SH-SY5Y (cell line): Measurements from ENCODE around the gene SMC4.

Source experiments
- GATA2 ChIP-seq: IDR thresholded peaks from 2 replicates; pipeline ENCODE4 v1.6.1; 2011; ENCODE audit warnings: mild to moderate bottlenecking, low read depth, low read length
- GATA3 ChIP-seq: IDR thresholded peaks from 2 replicates; pipeline ENCODE4 v1.6.1; 2011; ENCODE audit warnings: low read depth, mild to moderate bottlenecking, low read length, moderate library complexity

Gene SMC4

DNA sequence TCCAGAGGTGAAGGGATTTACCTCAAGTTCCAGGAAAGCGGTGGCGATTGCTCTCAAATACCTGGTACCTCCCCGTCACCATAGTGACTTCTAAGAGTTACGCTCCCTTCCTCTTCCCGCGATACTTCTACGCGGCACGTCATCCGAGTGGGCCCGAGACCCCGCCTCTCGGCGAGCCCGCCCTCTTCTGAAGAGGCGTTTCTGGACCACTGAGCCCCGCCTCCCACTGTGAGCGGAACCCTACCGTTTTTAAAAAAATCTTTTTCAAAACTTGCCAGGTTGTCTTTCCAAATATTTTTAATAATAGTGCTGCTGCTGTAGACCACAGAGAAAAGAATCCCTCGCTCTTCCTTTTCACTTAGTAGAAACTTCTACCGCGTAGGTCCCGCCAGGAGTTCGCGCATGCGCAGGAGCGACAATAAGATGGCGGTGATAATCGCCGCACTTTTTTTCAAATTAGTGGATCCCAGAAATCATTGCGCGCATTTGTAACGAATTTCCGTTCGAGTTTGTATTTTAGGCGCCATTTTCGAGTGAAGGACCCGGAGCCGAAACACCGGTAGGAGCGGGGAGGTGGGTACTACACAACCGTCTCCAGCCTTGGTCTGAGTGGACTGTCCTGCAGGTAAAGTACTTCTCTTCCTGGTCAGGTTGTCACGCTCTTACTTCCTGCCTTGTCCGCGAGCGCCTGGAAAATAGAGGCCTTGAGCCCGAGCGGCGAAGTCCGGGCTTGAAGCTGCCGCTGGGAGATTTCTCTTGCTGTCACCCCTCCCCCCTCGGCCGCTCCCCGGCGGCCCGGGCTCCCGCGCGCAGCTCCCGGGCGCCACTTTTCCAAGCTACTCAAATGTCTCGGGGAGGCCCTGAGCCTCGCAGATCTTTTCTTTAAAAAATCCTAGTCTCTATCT is at the start of gene SMC4, which contains the start of gene IFT80:
Gene SMC4 (plus strand): TSS at position 526 of the 905 bp plus-strand sequence. CDS start 1,177 bp downstream, outside the sequence.
Gene IFT80 (minus strand): TSS at position 101 of the 905 bp plus-strand sequence. CDS start 14,625 bp downstream, outside the sequence.
- no peak for TF ChIP-seq GATA3
- TF ChIP-seq GATA2: peak; percentile 83

DNA sequence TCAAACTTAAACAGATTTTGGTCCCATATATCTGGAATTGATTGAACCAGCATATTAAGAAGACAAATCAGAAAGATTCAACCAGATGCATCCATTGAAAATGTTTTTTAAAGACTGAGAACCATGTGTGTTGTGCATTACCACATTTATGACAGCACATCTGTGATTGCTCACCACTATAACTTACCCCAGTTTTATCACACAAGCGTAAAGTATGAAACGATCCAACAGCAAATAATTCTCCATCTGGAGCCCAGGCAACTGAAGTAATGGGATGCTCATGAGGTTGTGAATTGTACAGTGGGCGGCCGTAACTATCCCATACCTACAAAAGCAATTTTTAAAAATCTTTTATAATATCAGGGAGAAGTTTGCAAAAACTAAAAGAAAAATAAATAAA is 43.6 kb upstream of the SMC4 start:
- no peak for TF ChIP-seq GATA2
- TF ChIP-seq GATA3: no peak

DNA sequence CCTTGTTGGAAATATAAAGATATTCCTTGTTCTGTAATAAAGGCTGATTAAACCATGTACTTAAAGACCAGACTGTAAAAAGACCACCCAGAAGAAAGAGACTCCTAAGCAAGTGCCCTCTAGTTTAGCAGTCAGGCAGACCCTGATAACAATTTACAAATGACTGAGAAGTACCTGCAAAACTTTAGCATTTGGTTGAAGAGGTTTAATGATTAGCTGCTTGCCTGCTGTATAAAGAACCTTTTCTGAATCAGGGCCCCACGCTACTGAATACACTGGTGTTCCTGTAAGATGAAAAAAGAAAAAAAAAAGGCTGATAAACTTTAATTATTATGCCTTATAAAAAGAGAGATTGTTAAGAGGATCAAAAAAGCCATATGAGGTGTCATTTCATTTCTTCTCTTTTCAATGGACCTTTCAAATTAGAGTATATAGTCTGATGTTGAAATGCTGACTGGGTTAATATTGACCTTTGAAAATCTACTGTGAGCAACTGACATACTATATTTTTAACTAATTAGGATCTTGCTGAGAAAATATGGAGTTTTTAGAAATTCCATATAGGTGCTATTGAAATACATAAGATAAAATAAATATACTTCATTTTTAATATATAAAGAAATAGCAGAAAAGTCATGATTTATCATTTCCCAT is 33.5 kb upstream of the SMC4 start:
- TF ChIP-seq GATA3 (no peak), GATA2 (no peak)

DNA sequence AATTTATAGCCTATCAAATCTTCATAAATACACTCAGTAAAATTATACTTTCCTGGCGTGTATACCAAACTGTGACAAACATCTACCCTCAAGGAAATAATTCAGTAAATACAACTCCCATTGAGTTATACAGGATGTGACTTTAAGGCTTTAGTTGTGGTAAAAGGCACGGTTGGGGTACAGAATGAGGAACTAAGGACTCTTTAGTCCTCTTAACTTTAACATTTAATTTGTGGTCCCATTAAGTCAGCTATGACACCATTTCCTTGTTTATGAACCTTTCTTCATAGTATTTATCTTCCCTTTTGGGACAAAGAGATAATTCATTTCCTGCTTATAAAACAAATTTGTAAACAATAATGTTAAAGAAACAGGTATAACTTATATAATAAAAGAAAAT is 30.6 kb upstream of the SMC4 start:
- no peak for TF ChIP-seq GATA2
- TF ChIP-seq GATA3: no peak

DNA sequence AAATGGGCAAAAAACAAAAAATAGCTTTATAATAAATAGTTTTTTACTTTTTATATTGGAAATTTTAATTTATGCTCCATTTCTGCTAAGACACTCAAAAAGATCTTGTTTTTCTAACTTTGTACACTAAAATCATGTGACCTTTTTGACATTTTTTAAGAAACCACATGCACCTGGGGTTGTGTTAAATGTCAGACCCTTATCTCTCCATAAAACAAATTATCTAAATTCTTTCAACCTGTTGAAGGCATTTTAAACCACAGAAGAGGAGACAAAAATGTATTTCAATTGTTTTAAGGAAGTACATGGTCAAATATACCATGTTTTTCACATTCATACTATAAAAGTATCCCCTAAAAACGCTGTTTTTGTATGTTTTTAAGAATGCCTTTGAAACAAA is 29.7 kb upstream of the SMC4 start:
- TF ChIP-seq GATA2: no peak
- no peak for TF ChIP-seq GATA3

DNA sequence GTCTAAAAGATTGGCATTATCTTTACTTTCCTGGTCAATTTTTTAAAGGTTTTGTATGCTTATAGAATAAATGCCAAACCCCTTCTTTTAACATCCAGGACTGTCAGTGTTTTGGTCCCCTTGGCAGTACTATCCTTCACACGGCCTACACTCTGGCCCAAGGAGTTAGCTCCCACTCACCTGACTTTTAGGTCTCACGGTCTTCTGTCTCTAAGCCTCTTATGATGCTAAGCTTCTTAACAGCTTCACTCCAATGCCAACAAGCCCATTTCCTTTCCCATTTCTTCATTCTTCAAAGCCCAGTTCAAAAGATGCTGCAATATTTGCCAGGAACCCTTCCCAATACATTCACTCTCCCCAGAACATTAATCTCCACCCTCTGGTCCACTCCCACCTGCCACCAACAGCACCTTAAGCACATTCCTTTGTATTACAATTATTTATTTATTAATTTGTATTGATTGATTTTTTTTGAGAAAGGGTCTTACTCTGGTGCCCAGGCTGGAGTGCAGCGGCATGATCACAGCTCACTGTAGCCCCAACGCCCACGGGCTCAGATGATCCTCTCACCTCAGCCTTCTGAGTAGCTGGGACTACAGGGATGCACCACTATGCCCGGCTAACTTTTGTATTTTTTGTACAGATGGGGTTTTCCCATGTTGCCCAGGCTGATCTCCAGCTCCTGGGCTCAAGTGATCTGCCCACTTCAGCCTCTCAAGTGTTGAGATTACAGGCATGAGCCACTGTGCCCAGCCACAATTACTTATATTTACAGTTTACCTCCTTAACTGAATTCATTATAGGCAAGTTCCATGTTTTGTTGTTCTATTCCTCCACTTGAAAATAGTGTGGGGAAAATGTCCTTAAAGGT is 28.2 kb upstream of the SMC4 start:
- no peak for TF ChIP-seq GATA2
- no peak for TF ChIP-seq GATA3

DNA sequence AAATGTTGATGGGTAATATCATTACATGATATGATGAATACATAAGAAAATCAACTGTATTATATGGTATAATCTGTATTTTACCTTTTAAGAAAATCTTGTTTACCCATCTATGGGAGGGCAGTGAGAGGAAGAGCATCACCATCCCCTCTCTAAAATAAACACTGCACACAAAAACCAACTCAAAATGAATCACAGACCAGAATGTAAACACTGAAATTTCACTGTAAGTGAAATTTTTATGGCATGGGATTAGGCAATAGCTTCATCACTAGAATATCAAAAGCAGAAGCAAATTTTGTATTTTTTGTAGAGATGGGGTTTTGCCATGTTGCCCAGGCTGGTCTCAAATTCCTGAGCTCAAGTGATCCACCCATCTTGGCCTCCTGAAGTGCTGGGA is 26.7 kb upstream of the SMC4 start:
- TF ChIP-seq GATA3: no peak
- TF ChIP-seq GATA2: no peak

DNA sequence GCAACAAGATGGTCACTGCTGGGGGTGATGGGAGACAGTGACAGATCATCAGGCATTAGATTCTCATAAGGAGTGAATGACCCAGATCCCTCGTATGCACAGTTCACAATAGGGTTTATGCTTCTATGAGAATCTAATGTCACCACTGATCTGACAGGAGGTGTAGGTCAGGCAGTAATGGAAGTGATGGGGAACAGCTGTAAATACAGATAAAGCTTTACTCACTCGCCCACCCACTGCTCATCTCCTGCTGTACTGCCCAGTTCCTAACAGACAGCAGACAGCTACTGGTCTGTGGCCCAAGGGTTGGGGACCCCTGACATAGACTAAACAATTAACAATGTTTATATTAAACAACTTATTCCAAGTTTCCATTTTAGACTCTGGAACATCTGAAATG is 25.8 kb upstream of the SMC4 start:
- TF ChIP-seq GATA3 (no peak), GATA2 (no peak)

DNA sequence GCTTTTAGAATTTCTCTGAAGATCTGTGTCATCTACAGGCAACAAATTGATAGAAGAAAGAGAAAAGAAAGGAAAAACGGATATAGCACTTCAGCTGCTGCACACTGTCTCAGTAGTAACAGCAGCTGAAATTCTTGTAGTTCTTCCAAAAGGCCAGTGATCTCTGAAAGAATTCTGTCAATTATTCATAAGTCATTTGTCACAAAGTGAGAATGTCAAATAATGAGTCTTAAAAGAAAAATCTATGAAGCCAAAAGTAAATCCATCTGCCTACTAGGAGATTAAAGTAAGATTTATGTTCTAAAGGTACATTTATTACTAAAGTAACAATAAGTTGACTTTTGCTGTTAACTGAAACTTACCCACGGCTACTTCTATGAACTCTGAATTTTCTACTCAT is 25.0 kb upstream of the SMC4 start:
- TF ChIP-seq GATA2 (no peak), GATA3 (no peak)

DNA sequence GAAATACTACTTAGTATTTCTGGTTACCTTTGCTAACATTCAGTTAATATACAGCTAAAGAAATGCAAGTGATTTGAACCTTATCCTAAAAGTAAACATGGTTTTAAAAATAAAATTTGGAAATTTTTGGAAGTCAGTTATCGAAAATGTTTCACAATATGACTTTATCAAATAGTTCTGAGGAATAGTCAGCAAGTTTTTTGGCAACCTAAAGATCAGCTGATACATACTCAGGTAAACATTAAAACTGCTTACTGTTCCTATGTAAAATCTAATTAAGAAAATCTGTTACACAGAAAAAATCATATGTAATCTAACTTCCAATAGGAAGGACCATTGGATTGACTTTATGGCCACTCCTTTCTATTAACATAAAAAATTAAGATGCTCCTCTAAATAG is 24.5 kb upstream of the SMC4 start:
- no peak for TF ChIP-seq GATA2
- TF ChIP-seq GATA3: no peak

DNA sequence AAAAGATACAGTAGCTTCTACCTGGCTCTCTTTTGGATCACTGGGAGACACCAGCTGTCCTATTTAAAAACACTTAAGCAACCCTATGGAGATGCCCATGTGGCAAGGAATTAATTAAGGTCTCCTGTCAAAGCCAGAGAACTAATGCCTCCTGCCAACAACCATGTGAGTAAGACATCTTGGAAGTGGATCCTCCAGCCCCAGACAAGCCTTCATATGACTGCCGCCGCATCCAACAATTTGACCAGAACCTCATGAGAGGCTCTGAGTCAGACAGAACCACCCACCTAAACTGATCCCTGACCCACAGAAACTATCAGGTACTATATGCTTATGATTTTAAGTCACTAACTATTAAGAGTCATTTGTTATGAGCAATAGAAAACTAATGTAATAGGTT is 22.8 kb upstream of the SMC4 start:
- no peak for TF ChIP-seq GATA2
- no peak for TF ChIP-seq GATA3

DNA sequence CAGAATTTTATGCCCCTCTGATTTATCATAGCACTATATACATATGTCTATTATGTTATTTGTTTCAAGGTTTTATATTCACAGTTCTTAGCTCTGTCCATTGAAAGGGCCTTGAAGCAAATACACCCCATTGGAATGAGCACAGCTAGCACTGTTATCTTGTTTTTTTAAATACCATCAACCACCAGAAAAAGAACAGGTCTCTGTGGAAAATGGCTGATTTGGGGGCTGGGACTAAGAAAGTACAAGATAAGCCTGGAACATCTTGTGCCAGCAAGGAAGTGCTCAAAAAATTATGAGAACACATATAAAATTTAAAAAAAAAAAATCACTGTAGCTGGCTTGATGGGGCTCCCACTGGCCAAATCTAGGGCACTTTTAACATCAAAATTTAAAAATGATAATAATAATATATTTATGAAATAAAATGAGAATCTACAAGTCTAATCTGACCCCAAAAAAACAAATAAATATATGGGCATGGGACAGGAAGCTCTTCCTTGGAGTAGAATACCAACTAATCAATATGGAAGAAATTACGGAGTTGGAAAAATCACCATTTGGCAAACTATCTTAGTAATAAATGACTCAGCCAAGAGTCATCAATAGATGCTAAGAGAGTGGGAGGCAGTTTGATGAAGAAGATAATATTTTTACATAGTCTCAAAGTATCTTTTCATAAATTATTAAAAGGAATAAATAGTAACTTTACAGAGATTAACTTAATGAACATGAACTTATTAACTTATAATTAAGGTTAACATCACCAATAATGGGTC is 20.9 kb upstream of the SMC4 start:
- TF ChIP-seq GATA3: no peak
- TF ChIP-seq GATA2: no peak

DNA sequence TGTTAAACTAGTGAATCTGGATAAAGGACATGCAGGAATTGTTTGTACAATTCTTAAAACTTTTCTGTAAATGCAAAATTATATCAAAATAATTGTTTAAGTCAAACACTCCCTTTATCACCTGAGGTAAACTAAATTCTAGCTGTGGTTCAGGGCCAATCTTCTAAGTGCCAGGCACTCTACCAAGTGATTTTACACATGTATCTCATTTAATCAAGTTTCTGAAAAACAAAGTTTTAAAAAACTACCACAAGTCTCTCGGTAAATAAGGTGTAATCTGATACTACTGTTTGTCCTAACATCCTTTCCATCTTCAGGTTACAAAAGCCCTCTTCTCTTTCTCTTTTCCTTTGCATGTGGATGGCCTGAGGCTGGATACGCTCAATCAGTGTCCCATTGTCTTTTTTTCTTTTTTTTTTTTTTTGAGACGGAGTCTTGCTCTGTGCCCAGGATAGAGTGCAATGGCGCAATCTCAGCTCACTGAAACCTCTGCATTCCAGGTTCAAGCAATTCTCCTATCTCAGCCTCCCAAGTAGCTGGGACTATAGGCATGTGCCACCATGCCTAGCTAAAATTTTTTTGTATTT is 19.7 kb upstream of the SMC4 start:
- TF ChIP-seq GATA2: no peak
- no peak for TF ChIP-seq GATA3
